ENCODE data around the gene SPCS3.

Gene SPCS3

DNA sequence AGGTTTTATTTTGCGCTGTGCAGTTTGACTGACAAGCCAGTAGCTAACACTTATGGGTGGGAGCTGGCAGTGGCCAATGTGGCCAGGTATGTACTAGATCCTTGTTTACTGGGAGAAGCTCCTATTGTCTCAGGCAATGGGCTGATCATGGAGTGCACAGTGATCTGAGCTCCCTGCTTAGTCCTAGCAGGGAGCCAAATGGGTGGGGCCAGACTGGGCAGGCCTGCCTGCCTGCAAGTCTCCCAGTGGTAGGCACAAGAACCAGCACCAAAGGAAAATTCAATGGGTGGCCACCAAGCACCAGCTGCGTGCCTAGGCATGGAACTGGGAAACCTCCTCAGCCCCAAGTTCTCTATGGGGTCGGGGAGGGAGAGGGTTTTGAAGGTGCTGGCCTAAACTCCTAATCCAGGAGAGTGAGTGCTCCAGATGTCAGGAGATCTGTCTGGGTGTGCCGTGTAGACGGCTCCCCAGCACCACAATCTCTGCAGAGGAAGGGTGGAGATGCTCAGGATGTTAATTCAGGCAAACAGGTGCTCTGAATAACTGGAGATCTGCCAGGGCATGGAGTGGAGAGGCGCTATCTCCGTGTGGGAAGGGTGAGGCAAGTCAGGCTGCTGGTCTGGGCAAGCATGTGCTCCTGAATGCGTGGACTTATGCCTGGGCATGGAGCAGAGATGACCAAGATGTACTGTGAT lies 48.2 kb downstream of the SPCS3 start:
- H3K9me3 ChIP-seq (ENCODE audit: insufficient read depth, low read length, severe bottlenecking) = peaks cover 10% of the 10 kb centered on the region
- no peaks in the 10 kb centered on the region for H3K27me3 ChIP-seq (ENCODE audit: insufficient read depth, low read length, poor library complexity)
- H3K79me2 ChIP-seq (ENCODE audit: insufficient read depth, low read length) = no peaks in the 10 kb centered on the region
- H4K20me1 ChIP-seq (ENCODE audit: insufficient read depth, low read length) = no peaks in the 10 kb centered on the region
- DNase-seq = no peak
- no peak overlapping the region for H3K9ac ChIP-seq (ENCODE audit: low read depth, low read length)
- H3K4me3 ChIP-seq (ENCODE audit: low read depth in 1 of 2, low read length in 2 of 2) = no peak overlapping the region
- H3K4me2 ChIP-seq (ENCODE audit: insufficient read depth, low read length) = no peak overlapping the region
- H3K4me1 ChIP-seq (ENCODE audit: insufficient read depth, low read length) = no peaks in the 10 kb centered on the region
- ATAC-seq (ENCODE audit: insufficient read depth, low read depth) = no peak
- no peaks in the 10 kb centered on the region for H3K36me3 ChIP-seq (ENCODE audit: insufficient read depth, low read length)
- H3K27ac ChIP-seq (ENCODE audit: low read length) = no peak overlapping the region
- no peak overlapping the region for H2AFZ ChIP-seq (ENCODE audit: low read depth, low read length)
- TF ChIP-seq EZH2 (IDR thresholded peaks at IDR 0.05; ENCODE audit: borderline replicate concordance, low read depth, low read length, severe bottlenecking) = no peak
- TF ChIP-seq, protein P1, sequence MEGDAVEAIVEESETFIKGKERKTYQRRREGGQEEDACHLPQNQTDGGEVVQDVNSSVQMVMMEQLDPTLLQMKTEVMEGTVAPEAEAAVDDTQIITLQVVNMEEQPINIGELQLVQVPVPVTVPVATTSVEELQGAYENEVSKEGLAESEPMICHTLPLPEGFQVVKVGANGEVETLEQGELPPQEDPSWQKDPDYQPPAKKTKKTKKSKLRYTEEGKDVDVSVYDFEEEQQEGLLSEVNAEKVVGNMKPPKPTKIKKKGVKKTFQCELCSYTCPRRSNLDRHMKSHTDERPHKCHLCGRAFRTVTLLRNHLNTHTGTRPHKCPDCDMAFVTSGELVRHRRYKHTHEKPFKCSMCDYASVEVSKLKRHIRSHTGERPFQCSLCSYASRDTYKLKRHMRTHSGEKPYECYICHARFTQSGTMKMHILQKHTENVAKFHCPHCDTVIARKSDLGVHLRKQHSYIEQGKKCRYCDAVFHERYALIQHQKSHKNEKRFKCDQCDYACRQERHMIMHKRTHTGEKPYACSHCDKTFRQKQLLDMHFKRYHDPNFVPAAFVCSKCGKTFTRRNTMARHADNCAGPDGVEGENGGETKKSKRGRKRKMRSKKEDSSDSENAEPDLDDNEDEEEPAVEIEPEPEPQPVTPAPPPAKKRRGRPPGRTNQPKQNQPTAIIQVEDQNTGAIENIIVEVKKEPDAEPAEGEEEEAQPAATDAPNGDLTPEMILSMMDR (IDR thresholded peaks at IDR 0.05; ENCODE audit: borderline replicate concordance, extremely low read depth, low read length, poor library complexity, severe bottlenecking) = no peak

DNA sequence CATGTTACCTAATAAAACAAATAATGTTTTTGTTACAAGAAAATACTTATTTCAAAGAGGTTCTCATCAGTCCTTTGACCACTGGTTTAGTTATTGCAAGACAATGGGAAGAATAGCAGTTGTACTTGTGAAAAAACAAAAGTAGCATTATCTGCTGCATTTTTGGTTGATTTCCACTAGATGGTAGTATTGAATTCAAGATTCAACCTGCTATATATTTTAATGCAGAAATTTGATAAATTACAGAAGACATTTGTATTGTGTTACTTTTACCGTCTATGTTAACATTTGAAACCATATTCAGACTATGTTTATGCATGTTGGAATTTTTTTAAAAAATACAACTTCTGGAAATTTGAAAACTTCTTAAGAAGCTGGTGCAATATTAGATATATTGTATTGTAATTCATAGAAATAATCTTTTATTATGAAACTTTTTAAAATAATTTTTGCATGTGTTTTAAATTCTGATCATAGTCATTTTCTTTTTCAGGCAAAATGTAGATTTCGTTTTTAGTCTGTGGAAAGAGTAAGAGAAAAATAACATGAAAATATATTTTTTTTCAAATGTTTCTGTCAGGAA lies 56.4 kb downstream of the SPCS3 start:
- Histone ChIP-seq H3K79me2 (ENCODE audit: insufficient read depth, low read length) (no peaks in the 10 kb centered on the region), H3K4me1 (ENCODE audit: insufficient read depth, low read length) (no peaks in the 10 kb centered on the region), H4K20me1 (ENCODE audit: insufficient read depth, low read length) (no peaks in the 10 kb centered on the region), H3K27me3 (ENCODE audit: insufficient read depth, low read length, poor library complexity) (no peaks in the 10 kb centered on the region), H3K9me3 (ENCODE audit: insufficient read depth, low read length, severe bottlenecking) (no peaks in the 10 kb centered on the region), H3K4me2 (ENCODE audit: insufficient read depth, low read length) (no peak overlapping the region), H3K27ac (ENCODE audit: low read length) (no peak overlapping the region), H3K4me3 (ENCODE audit: low read depth in 1 of 2, low read length in 2 of 2) (no peak overlapping the region), H3K9ac (ENCODE audit: low read depth, low read length) (no peak overlapping the region), H3K36me3 (ENCODE audit: insufficient read depth, low read length) (no peaks in the 10 kb centered on the region), H2AFZ (ENCODE audit: low read depth, low read length) (no peak overlapping the region)
- DNase-seq (no peak), ATAC-seq (ENCODE audit: insufficient read depth, low read depth) (peak; percentile 42; the same call in 1 of the 3 replicates)
- no peak for TF ChIP-seq EZH2 (IDR thresholded peaks at IDR 0.05; ENCODE audit: borderline replicate concordance, low read depth, low read length, severe bottlenecking)
- TF ChIP-seq, protein P1 (IDR thresholded peaks at IDR 0.05; ENCODE audit: borderline replicate concordance, extremely low read depth, low read length, poor library complexity, severe bottlenecking) = peak; percentile 74

DNA sequence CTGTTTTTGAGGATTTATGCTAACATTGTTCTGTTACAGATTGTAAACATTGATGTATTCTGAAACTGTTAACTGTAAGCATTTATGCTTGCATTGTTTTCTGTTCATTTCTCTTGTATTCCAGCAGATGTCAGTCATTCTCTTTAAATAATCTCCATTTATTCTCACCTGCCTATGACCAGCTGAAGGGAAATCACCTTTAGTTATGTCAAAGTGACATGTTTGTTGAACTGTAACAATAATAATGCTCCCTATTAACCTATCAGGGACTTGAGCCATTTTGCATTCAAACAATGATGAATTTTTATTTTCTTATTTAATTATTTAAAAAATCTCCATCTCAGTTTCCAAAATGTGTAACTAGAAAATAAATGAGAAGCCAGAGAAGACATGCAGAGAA lies 58.0 kb downstream of the SPCS3 start:
- Histone ChIP-seq H3K9me3 (ENCODE audit: insufficient read depth, low read length, severe bottlenecking) (no peaks in the 10 kb centered on the region), H3K4me2 (ENCODE audit: insufficient read depth, low read length) (no peak overlapping the region), H3K27me3 (ENCODE audit: insufficient read depth, low read length, poor library complexity) (no peaks in the 10 kb centered on the region), H2AFZ (ENCODE audit: low read depth, low read length) (no peak overlapping the region), H3K9ac (ENCODE audit: low read depth, low read length) (no peak overlapping the region), H3K27ac (ENCODE audit: low read length) (no peak overlapping the region), H3K4me1 (ENCODE audit: insufficient read depth, low read length) (no peaks in the 10 kb centered on the region), H3K36me3 (ENCODE audit: insufficient read depth, low read length) (no peaks in the 10 kb centered on the region), H3K4me3 (ENCODE audit: low read depth in 1 of 2, low read length in 2 of 2) (no peak overlapping the region), H3K79me2 (ENCODE audit: insufficient read depth, low read length) (no peaks in the 10 kb centered on the region), H4K20me1 (ENCODE audit: insufficient read depth, low read length) (no peaks in the 10 kb centered on the region)
- DNase-seq = no peak
- peak; percentile 60; the same call in 1 of the 3 replicates for ATAC-seq (ENCODE audit: insufficient read depth, low read depth)
- TF ChIP-seq, protein P1 (IDR thresholded peaks at IDR 0.05; ENCODE audit: borderline replicate concordance, extremely low read depth, low read length, poor library complexity, severe bottlenecking) = peak; percentile 67
- TF ChIP-seq EZH2 (IDR thresholded peaks at IDR 0.05; ENCODE audit: borderline replicate concordance, low read depth, low read length, severe bottlenecking) = no peak

All from DND-41 (cell line).